Measurements from ENCODE around the gene GNPTAB.

DNA sequence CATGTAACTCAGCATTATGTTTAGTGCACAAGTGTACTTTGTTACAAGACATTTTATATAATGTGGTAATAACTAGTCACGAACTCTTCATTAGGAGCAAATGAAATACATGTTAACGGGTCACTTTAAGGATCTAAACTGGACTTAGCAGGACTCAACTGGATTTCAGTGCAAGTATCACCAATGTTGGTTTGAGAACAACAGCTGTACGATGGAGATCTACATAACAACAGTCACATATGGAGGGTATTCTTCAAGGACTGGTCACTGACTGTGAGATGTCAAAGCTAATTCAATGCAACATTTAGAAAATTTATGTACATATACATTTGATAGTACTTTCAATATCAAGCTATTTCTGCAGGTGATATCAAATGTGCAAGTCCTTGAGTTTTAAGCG is 69.0 kb downstream of the GNPTAB start:
- TF ChIP-seq HDGF (IDR thresholded peaks at IDR 0.05; ENCODE audit: borderline replicate concordance) (no peak), ELF4 (IDR thresholded peaks at IDR 0.05) (no peak), SUZ12 (IDR thresholded peaks at IDR 0.05) (no peak)
